ENCODE results near the gene USP40.

Gene USP40

GRCh38 chr2:233572468-233572867 is 5.9 kb upstream of the USP40 start:
- DNase-seq (ENCODE audit: low read depth), result no peak
- no peak for TF ChIP-seq CTCF (IDR thresholded peaks at IDR 0.05; ENCODE audit: insufficient read depth, low read depth, low read length, missing control alignments)
- H3K4me3 ChIP-seq (ENCODE audit: low read depth, low read length), result no peak overlapping the region

- no peak for TF ChIP-seq CTCF (IDR thresholded peaks at IDR 0.05; ENCODE audit: insufficient read depth, low read depth, low read length, missing control alignments)
- DNase-seq (ENCODE audit: low read depth), result no peak
- H3K4me3 ChIP-seq (ENCODE audit: low read depth, low read length), result no peak overlapping the region
Measured at GRCh38 chr2:233571462-233571861, 4.9 kb upstream of the USP40 start.

- no peak for TF ChIP-seq CTCF (IDR thresholded peaks at IDR 0.05; ENCODE audit: insufficient read depth, low read depth, low read length, missing control alignments)
- H3K4me3 ChIP-seq (ENCODE audit: low read depth, low read length), result no peak overlapping the region
- no peak for DNase-seq (ENCODE audit: low read depth)
Measured at GRCh38 chr2:233571001-233571400, 4.4 kb upstream of the USP40 start.

GRCh38 chr2:233565685-233566140 is 869 bp downstream of the USP40 start:
- peak overlapping the region; percentile 88 for H3K4me3 ChIP-seq (ENCODE audit: low read depth, low read length)
- TF ChIP-seq CTCF (IDR thresholded peaks at IDR 0.05; ENCODE audit: insufficient read depth, low read depth, low read length, missing control alignments), result no peak
- peak; percentile 11 for DNase-seq (ENCODE audit: low read depth)

GRCh38 chr2:233563663-233564430 is 2.7 kb downstream of the USP40 start:
- DNase-seq (ENCODE audit: low read depth), result no peak
- no peak for TF ChIP-seq CTCF (IDR thresholded peaks at IDR 0.05; ENCODE audit: insufficient read depth, low read depth, low read length, missing control alignments)
- H3K4me3 ChIP-seq (ENCODE audit: low read depth, low read length), result no peak overlapping the region

GRCh38 chr2:233556881-233557736 is 9.5 kb downstream of the USP40 start:
- H3K4me3 ChIP-seq (ENCODE audit: low read depth, low read length), result no peak overlapping the region
- TF ChIP-seq CTCF (IDR thresholded peaks at IDR 0.05; ENCODE audit: insufficient read depth, low read depth, low read length, missing control alignments), result no peak
- DNase-seq (ENCODE audit: low read depth), result peak; percentile 7
